GM19395 (cell line): Measurements from ENCODE around the gene SURF1.

ENCODE experiments used
- ATAC-seq: cut with Tn5 transposase; IDR thresholded peaks from one replicate; pipeline ENCODE4 v1.9.1; 2021; ENCODE audit warnings: mild to moderate bottlenecking, moderate library complexity; ENCODE audit not compliant: unreplicated experiment

The SURF1 gene

GRCh38 chr9:133366435-133366834 lies 10.1 kb upstream of the SURF1 start:
- ATAC-seq: no peak

GRCh38 chr9:133362359-133363044 lies 6.2 kb upstream of the SURF1 start:
- no peak for ATAC-seq

GRCh38 chr9:133361507-133362092 lies 5.3 kb upstream of the SURF1 start:
- no peak for ATAC-seq

GRCh38 chr9:133360400-133361393 lies 4.4 kb upstream of the SURF1 start:
- no peak for ATAC-seq

- ATAC-seq: no peak
These were observed 3.3 kb upstream of the SURF1 start for GRCh38 chr9:133359399-133360175.

GRCh38 chr9:133357656-133358055 lies 1.4 kb upstream of the SURF1 start:
- no peak for ATAC-seq

- peak; percentile 32 for ATAC-seq
These were observed 368 bp downstream of the SURF1 start for GRCh38 chr9:133355881-133356357.

- ATAC-seq: no peak
These were observed 1.5 kb downstream of the SURF1 start for GRCh38 chr9:133354766-133355165.

GRCh38 chr9:133353548-133353947 lies 2.7 kb downstream of the SURF1 start:
- ATAC-seq: no peak

GRCh38 chr9:133352635-133353340 lies 3.5 kb downstream of the SURF1 start:
- ATAC-seq: no peak

GRCh38 chr9:133351908-133352634 lies 4.2 kb downstream of the SURF1 start:
- no peak for ATAC-seq

- no peak for ATAC-seq
These were observed 4.8 kb downstream of the SURF1 start for GRCh38 chr9:133351526-133351907.

- no peak for ATAC-seq
These were observed 6.2 kb downstream of the SURF1 start for GRCh38 chr9:133349965-133350616.

- no peak for ATAC-seq
These were observed 7.3 kb downstream of the SURF1 start for GRCh38 chr9:133348718-133349573.

GRCh38 chr9:133347985-133348717 lies 8.1 kb downstream of the SURF1 start, which contains the start of the genes MED22 and RPL7A:
Gene MED22 (minus strand): TSS chr9:133348131. CDS start chr9:133346662, 1,469 bp downstream.
Gene RPL7A (plus strand): TSS chr9:133348218. CDS start chr9:133348244, 26 bp downstream.
- ATAC-seq: peak; percentile 77

GRCh38 chr9:133347515-133347984 lies 8.7 kb downstream of the SURF1 start:
- peak; percentile 30 for ATAC-seq
